GM12878 (cell line): ENCODE data around the gene STK39. TPM values are rescaled to one million over a fixed set of nuclear protein-coding genes. Genes with fewer than 3 reads are reported as not detected.

Source experiments
- ATAC-seq: fragments of 200-7000 bp; cut with Tn5 transposase; 3 replicates; pipeline ENCODE4 v1.9.1; 2020; ENCODE audit warnings: mild to moderate bottlenecking, moderate library complexity
- BruUV-seq: library from RNA; stranded (reverse); fragments of 400-500 nt; replicated peaks from 2 replicates; lab custom pipeline; 2021; lab: Mats Ljungman, UMichigan
- CTCF ChIA-PET: fragments of 300-600 bp; sonication (Branson Sonifier 250); formaldehyde crosslinking; extraction: SDS; loops from one replicate; lab custom pipeline; 2021; ENCODE audit warnings: inconsistent platforms; lab: Yijun Ruan, JAX
- POLR2A ChIA-PET: fragments of 350-600 bp; formaldehyde crosslinking; extraction: SDS; loops from one replicate; lab custom pipeline; 2021; ENCODE audit warnings: inconsistent platforms; lab: Charles Lee
- RAD21 ChIA-PET: fragments of 300-600 bp; sonication (Branson Sonifier 250); formaldehyde crosslinking; loops from one replicate; lab custom pipeline; 2023; ENCODE audit warnings: antibody characterized with exemption; ENCODE audit not compliant: unreplicated experiment; lab: Charles Lee
- SMC1A ChIA-PET: fragments of 300-600 bp; sonication (Branson Sonifier 250); formaldehyde crosslinking; loops from one replicate; lab custom pipeline; 2023; ENCODE audit not compliant: unreplicated experiment, uncharacterized antibody; lab: Charles Lee
- DNase-seq: peaks from one replicate; pipeline ENCODE4 v3.0.0-alpha.2; 2011; ENCODE audit warnings: low read depth, low spot score
- FAIRE-seq: peaks from 3 replicates; lab custom pipeline; 2011; peaks lifted over from hg19 to GRCh38; lab: Jason Lieb, UNC
- H2AFZ ChIP-seq: 2 replicates; pipeline ENCODE4 v1.6.0; 2011; ENCODE audit warnings: low read depth, low read length, control low read depth; ENCODE audit not compliant: control insufficient read depth
- H3K27ac ChIP-seq: 2 replicates; pipeline ENCODE4 v1.5.1; 2011; ENCODE audit warnings: control low read depth; ENCODE audit not compliant: control insufficient read depth, insufficient read depth
- H3K27me3 ChIP-seq, 2 experiments: replicated peaks in 1 of 2; 2 replicates each; pipeline versions ENCODE4 v1.6.0 to v1.6.1; 2011; ENCODE audit warnings: low read length in 1 of 2; ENCODE audit not compliant: control insufficient read depth in 2 of 2, insufficient read depth in 2 of 2
- H3K36me3 ChIP-seq, 2 experiments: 2 replicates each; pipeline ENCODE4 v1.5.1; 2011; ENCODE audit warnings: low read length in 1 of 2; ENCODE audit not compliant: control insufficient read depth in 2 of 2, insufficient read depth in 2 of 2
- H3K4me1 ChIP-seq: 2 replicates; pipeline ENCODE4 v1.6.1; 2011; ENCODE audit warnings: mild to moderate bottlenecking, low read length, moderate library complexity, mixed read lengths; ENCODE audit not compliant: control insufficient read depth, insufficient read depth
- H3K4me2 ChIP-seq: 2 replicates; pipeline ENCODE4 v1.6.0; 2011; ENCODE audit warnings: control low read depth; ENCODE audit not compliant: control insufficient read depth, insufficient read depth
- H3K4me3 ChIP-seq: fragments of 200-600 bp; sonication (generic); 2 replicates; pipeline ENCODE4 v1.5.1; 2016
- H3K79me2 ChIP-seq: 2 replicates; pipeline ENCODE4 v1.6.0; 2011; ENCODE audit warnings: low read length; ENCODE audit not compliant: control insufficient read depth, insufficient read depth
- H3K9ac ChIP-seq: 2 replicates; pipeline ENCODE4 v1.8.0; 2011; ENCODE audit warnings: low read length, control low read depth, mixed read lengths; ENCODE audit not compliant: control insufficient read depth, insufficient read depth
- H3K9me3 ChIP-seq: replicated peaks from 3 replicates; pipeline ENCODE4 v1.5.1; 2011; ENCODE audit warnings: mild to moderate bottlenecking, low read length; ENCODE audit not compliant: control insufficient read depth, insufficient read depth
- H4K20me1 ChIP-seq: 2 replicates; pipeline ENCODE4 v1.6.0; 2011; ENCODE audit not compliant: control insufficient read depth, insufficient read depth
- KAT2A ChIP-seq: conservative IDR thresholded peaks from 2 replicates; pipeline ENCODE4 v1.6.1; 2011; ENCODE audit warnings: low read depth, low read length; ENCODE audit not compliant: control insufficient read depth
- STAT3 ChIP-seq: IDR thresholded peaks from 2 replicates; pipeline ENCODE4 v1.6.1; 2011; ENCODE audit warnings: low read depth, low read length, improper control_type of control experiment
- TCF12 ChIP-seq: IDR thresholded peaks from 2 replicates; pipeline ENCODE4 v1.6.1; 2011; ENCODE audit warnings: low read depth, mild to moderate bottlenecking, low read length
- WGBS: methylation state at CpG from one replicate; pipeline ENCODE4 v1.1.6; 2016; ENCODE audit warnings: low lambda C conversion rate; ENCODE audit not compliant: insufficient replicate concordance, insufficient coverage; ENCODE audit errors: missing lambda C conversion rate; 5-methylcytosine and 5-hydroxymethylcytosine counted together
- in situ Hi-C: fragments of 300-500 bp; cut with MboI; formaldehyde crosslinking; loops from 9 replicates; pipeline ENCODE4 v1.14.3; 2018; ENCODE audit warnings: mixed read lengths
- intact Hi-C: fragments of 100-400 bp; cut with micrococcal nuclease; formaldehyde crosslinking; loops from one replicate; pipeline ENCODE4 v1.14.2; 2022; ENCODE audit not compliant: unreplicated experiment
- polyA plus RNA-seq, 11 experiments: library from polyadenylated mRNA; depleted of rRNA in 4 of 11; unstranded in 6 of 11; stranded (reverse) in 5 of 11; fragments of >200 nt; fragmentation: Nextera tagmentation in 4 of 11; fragmentation: Illumina TruSeq in 1 of 11; extraction: Ambion mirVana in 4 of 11; extraction: Trizol in 1 of 11; gene quantifications; 1 replicate in 1 of 11; 2 replicates in 10 of 11; pipeline versions ENCODE4 v1.2.1 to v1.2.3, GENCODE V29; 2011 to 2016; ENCODE audit warnings: inconsistent platforms in 2 of 11, missing spikeins in 2 of 11, low read depth in 1 of 11
- total RNA-seq, 4 experiments: library from RNA; depleted of rRNA in 3 of 4; stranded (reverse); fragments of >200 nt in 3 of 4; fragmentation: Illumina TruSeq in 1 of 4; extraction: Trizol in 1 of 4; gene quantifications; 2 replicates each; pipeline versions ENCODE4 v1.2.1 to v1.2.3, GENCODE V29; 2013 to 2021
- TF ChIP-seq, protein P1 (sequence below): fragments of 450-650 bp; conservative IDR thresholded peaks from 2 replicates; pipeline ENCODE4 v1.6.1; 2017; ENCODE audit warnings: mild to moderate bottlenecking, moderate library complexity
- TF ChIP-seq, protein P2 (sequence below): IDR thresholded peaks from 2 replicates; pipeline ENCODE4 v1.6.1; 2012; ENCODE audit warnings: low read depth, low read length, improper control_type of control experiment
- TF ChIP-seq, protein P3 (sequence below): fragments of 450-650 bp; IDR thresholded peaks from 2 replicates; pipeline ENCODE4 v1.6.1; 2018; ENCODE audit warnings: borderline replicate concordance, mild to moderate bottlenecking; ENCODE audit not compliant: partially characterized antibody
- TF ChIP-seq, protein P4 (sequence below): fragments of 450-650 bp; IDR thresholded peaks from 2 replicates; pipeline ENCODE4 v1.6.1; 2017; ENCODE audit warnings: mild to moderate bottlenecking, moderate library complexity
- TF ChIP-seq, protein P5 (sequence below): IDR thresholded peaks from 2 replicates; pipeline ENCODE4 v1.6.1; 2011; ENCODE audit warnings: mild to moderate bottlenecking, low read depth, low read length, moderate library complexity; ENCODE audit not compliant: insufficient replicate concordance
- TF ChIP-seq, protein P6 (sequence below): fragments of 450-650 bp; IDR thresholded peaks from 2 replicates; pipeline ENCODE4 v1.6.1; 2017; ENCODE audit warnings: mild to moderate bottlenecking, moderate library complexity

STK39 gene
- total and polyA plus RNA-seq, 10 of the 15 experiments (the other 5 are each of a cell fraction or from before 2014, with no cell fraction given), result 0.03 to 0.21 (median 0.07) TPM; not detected in 5

DNA sequence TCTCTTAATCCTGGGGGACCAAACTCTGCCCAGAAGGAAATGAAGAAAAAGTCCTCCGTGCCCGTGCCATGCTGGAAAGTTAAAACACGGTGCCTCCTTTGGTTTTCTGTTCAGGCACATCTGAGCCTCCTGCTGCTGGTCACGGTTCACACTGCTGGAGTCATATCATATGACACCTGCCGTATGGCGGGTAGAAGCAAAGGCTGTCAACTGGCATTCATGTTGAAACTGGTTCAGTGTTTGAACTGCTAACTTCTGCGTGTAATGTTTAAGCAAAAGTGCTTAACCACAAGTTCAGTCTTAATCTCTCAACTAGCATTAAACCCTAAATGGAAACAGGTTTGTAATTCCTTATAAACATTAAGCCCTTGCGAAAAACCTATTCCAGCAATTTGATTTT lies 3.1 kb downstream of the STK39 start:
- no peak overlapping the region for H3K9ac ChIP-seq
- in situ Hi-C loops, result no loop called here
- no peaks in the 10 kb centered on the region for H3K79me2 ChIP-seq
- POLR2A ChIA-PET, result no interaction called here
- ATAC-seq, result no peak
- no peak overlapping the region for H3K4me3 ChIP-seq
- WGBS, result 51% methylated on average over 8 of the region's 8 CpGs
- no peak overlapping the region for H3K4me2 ChIP-seq
- RAD21 ChIA-PET, result no interaction called here
- no peak overlapping the region for H2AFZ ChIP-seq
- BruUV-seq, result no TSS peak
- H3K9me3 ChIP-seq, result no peaks in the 10 kb centered on the region
- intact Hi-C loops, result no loop called here
- DNase-seq, result no peak
- peaks cover 3 to 32% of the 10 kb centered on the region in 2 experiments for H3K27me3 ChIP-seq
- no peaks in the 10 kb centered on the region for H4K20me1 ChIP-seq
- H3K27ac ChIP-seq, result no peak overlapping the region
- H3K36me3 ChIP-seq, result no peaks in the 10 kb centered on the region
- FAIRE-seq, result no peak
- CTCF ChIA-PET, result no interaction called here
- SMC1A ChIA-PET, result no interaction called here
- no peaks in the 10 kb centered on the region for H3K4me1 ChIP-seq
- TF ChIP-seq, protein P1, sequence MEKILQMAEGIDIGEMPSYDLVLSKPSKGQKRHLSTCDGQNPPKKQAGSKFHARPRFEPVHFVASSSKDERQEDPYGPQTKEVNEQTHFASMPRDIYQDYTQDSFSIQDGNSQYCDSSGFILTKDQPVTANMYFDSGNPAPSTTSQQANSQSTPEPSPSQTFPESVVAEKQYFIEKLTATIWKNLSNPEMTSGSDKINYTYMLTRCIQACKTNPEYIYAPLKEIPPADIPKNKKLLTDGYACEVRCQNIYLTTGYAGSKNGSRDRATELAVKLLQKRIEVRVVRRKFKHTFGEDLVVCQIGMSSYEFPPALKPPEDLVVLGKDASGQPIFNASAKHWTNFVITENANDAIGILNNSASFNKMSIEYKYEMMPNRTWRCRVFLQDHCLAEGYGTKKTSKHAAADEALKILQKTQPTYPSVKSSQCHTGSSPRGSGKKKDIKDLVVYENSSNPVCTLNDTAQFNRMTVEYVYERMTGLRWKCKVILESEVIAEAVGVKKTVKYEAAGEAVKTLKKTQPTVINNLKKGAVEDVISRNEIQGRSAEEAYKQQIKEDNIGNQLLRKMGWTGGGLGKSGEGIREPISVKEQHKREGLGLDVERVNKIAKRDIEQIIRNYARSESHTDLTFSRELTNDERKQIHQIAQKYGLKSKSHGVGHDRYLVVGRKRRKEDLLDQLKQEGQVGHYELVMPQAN, result no peak
- TF ChIP-seq KAT2A (no peak), TCF12 (no peak), STAT3 (no peak)
- TF ChIP-seq, protein P2, sequence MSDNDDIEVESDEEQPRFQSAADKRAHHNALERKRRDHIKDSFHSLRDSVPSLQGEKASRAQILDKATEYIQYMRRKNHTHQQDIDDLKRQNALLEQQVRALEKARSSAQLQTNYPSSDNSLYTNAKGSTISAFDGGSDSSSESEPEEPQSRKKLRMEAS, result no peak
- TF ChIP-seq, protein P3, sequence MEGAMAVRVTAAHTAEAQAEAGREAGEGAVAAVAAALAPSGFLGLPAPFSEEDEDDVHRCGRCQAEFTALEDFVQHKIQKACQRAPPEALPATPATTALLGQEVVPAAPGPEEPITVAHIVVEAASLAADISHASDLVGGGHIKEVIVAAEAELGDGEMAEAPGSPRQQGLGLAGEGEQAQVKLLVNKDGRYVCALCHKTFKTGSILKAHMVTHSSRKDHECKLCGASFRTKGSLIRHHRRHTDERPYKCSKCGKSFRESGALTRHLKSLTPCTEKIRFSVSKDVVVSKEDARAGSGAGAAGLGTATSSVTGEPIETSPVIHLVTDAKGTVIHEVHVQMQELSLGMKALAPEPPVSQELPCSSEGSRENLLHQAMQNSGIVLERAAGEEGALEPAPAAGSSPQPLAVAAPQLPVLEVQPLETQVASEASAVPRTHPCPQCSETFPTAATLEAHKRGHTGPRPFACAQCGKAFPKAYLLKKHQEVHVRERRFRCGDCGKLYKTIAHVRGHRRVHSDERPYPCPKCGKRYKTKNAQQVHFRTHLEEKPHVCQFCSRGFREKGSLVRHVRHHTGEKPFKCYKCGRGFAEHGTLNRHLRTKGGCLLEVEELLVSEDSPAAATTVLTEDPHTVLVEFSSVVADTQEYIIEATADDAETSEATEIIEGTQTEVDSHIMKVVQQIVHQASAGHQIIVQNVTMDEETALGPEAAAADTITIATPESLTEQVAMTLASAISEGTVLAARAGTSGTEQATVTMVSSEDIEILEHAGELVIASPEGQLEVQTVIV, result no peak
- TF ChIP-seq, protein P4, sequence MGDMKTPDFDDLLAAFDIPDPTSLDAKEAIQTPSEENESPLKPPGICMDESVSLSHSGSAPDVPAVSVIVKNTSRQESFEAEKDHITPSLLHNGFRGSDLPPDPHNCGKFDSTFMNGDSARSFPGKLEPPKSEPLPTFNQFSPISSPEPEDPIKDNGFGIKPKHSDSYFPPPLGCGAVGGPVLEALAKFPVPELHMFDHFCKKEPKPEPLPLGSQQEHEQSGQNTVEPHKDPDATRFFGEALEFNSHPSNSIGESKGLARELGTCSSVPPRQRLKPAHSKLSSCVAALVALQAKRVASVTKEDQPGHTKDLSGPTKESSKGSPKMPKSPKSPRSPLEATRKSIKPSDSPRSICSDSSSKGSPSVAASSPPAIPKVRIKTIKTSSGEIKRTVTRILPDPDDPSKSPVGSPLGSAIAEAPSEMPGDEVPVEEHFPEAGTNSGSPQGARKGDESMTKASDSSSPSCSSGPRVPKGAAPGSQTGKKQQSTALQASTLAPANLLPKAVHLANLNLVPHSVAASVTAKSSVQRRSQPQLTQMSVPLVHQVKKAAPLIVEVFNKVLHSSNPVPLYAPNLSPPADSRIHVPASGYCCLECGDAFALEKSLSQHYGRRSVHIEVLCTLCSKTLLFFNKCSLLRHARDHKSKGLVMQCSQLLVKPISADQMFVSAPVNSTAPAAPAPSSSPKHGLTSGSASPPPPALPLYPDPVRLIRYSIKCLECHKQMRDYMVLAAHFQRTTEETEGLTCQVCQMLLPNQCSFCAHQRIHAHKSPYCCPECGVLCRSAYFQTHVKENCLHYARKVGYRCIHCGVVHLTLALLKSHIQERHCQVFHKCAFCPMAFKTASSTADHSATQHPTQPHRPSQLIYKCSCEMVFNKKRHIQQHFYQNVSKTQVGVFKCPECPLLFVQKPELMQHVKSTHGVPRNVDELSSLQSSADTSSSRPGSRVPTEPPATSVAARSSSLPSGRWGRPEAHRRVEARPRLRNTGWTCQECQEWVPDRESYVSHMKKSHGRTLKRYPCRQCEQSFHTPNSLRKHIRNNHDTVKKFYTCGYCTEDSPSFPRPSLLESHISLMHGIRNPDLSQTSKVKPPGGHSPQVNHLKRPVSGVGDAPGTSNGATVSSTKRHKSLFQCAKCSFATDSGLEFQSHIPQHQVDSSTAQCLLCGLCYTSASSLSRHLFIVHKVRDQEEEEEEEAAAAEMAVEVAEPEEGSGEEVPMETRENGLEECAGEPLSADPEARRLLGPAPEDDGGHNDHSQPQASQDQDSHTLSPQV, result no peak
- TF ChIP-seq, protein P5, sequence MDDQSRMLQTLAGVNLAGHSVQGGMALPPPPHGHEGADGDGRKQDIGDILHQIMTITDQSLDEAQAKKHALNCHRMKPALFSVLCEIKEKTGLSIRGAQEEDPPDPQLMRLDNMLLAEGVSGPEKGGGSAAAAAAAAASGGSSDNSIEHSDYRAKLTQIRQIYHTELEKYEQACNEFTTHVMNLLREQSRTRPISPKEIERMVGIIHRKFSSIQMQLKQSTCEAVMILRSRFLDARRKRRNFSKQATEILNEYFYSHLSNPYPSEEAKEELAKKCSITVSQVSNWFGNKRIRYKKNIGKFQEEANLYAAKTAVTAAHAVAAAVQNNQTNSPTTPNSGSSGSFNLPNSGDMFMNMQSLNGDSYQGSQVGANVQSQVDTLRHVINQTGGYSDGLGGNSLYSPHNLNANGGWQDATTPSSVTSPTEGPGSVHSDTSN, result no peak
- TF ChIP-seq, protein P6, sequence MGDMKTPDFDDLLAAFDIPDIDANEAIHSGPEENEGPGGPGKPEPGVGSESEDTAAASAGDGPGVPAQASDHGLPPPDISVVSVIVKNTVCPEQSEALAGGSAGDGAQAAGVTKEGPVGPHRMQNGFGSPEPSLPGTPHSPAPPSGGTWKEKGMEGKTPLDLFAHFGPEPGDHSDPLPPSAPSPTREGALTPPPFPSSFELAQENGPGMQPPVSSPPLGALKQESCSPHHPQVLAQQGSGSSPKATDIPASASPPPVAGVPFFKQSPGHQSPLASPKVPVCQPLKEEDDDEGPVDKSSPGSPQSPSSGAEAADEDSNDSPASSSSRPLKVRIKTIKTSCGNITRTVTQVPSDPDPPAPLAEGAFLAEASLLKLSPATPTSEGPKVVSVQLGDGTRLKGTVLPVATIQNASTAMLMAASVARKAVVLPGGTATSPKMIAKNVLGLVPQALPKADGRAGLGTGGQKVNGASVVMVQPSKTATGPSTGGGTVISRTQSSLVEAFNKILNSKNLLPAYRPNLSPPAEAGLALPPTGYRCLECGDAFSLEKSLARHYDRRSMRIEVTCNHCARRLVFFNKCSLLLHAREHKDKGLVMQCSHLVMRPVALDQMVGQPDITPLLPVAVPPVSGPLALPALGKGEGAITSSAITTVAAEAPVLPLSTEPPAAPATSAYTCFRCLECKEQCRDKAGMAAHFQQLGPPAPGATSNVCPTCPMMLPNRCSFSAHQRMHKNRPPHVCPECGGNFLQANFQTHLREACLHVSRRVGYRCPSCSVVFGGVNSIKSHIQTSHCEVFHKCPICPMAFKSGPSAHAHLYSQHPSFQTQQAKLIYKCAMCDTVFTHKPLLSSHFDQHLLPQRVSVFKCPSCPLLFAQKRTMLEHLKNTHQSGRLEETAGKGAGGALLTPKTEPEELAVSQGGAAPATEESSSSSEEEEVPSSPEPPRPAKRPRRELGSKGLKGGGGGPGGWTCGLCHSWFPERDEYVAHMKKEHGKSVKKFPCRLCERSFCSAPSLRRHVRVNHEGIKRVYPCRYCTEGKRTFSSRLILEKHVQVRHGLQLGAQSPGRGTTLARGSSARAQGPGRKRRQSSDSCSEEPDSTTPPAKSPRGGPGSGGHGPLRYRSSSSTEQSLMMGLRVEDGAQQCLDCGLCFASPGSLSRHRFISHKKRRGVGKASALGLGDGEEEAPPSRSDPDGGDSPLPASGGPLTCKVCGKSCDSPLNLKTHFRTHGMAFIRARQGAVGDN, result no peak
